Thyroid gland (tissue), 4 donors: ENCODE results near the gene SLC30A7.

Source experiments
- CTCF ChIP-seq, 6 experiments: fragments of 200-600 bp in 3 of 6; fragments of 450-650 bp in 3 of 6; sonication (generic) in 3 of 6; IDR thresholded peaks; one replicate each; pipeline ENCODE4 v1.5.1; 2016 to 2019; ENCODE audit warnings: antibody characterized with exemption in 6 of 6, mild to moderate bottlenecking in 2 of 6, inconsistent platforms in 1 of 6, moderate library complexity in 1 of 6
- POLR2A ChIP-seq, 2 donors: fragments of 450-650 bp; IDR thresholded peaks; one replicate each; pipeline ENCODE4 v1.6.1; 2017; ENCODE audit warnings: antibody characterized with exemption in 2 of 2, mild to moderate bottlenecking in 2 of 2, moderate library complexity in 1 of 2

GRCh38 chr1:101006553-101006952, 110.7 kb downstream of the SLC30A7 start:
- TF ChIP-seq CTCF (IDR thresholded peaks at IDR 0.05) (no peak), POLR2A (IDR thresholded peaks at IDR 0.05) (no peak)
